OCI-LY3 (cell line): ENCODE results near the gene ARID3A.

Experiments used
- H2AFZ ChIP-seq: fragments of 200-600, 300-600 bp; shearing (Covaris generic); 2 replicates; pipeline ENCODE4 v1.6.0; 2014; ENCODE audit warnings: antibody characterized with exemption, low read depth, low read length
- H3K27ac ChIP-seq: fragments of 200-600, 300-600 bp; sonication (generic); 2 replicates; pipeline ENCODE4 v1.5.1; 2014; ENCODE audit warnings: mild to moderate bottlenecking, low read length, moderate library complexity, mixed read lengths
- H3K27me3 ChIP-seq: fragments of 200-600, 300-600 bp; sonication (generic); 2 replicates; pipeline ENCODE4 v1.6.1; 2014; ENCODE audit warnings: low read depth, low read length, mixed read lengths
- H3K36me3 ChIP-seq: fragments of 200-600, 300-600 bp; sonication (generic); replicated peaks from 2 replicates; pipeline ENCODE3; 2014; ENCODE audit warnings: low read depth, low read length, mixed read lengths
- H3K4me1 ChIP-seq: fragments of 300-600, 200-600 bp; sonication (generic); 2 replicates; pipeline ENCODE4 v1.6.1; 2014; ENCODE audit warnings: low read length, mixed read lengths
- H3K4me2 ChIP-seq: fragments of 200-600, 300-600 bp; sonication (generic); 2 replicates; pipeline ENCODE4 v1.6.1; 2014; ENCODE audit warnings: low read length, mixed read lengths
- H3K4me3 ChIP-seq: fragments of 300-600, 200-600 bp; sonication (generic); 2 replicates; pipeline ENCODE4 v1.5.1; 2014; ENCODE audit warnings: antibody characterized with exemption, mild to moderate bottlenecking, low read length, moderate library complexity
- H3K79me2 ChIP-seq: fragments of 300-600, 200-600 bp; shearing (Covaris generic); 2 replicates; pipeline ENCODE4 v1.6.1; 2014; ENCODE audit warnings: mild to moderate bottlenecking, low read length, mixed read lengths
- H3K9ac ChIP-seq: fragments of 300-600, 200-600 bp; shearing (Covaris generic); 2 replicates; pipeline ENCODE4 v1.6.0; 2014; ENCODE audit warnings: mild to moderate bottlenecking, low read length, moderate library complexity
- H3K9me3 ChIP-seq: fragments of 200-600, 300-600 bp; shearing (Covaris generic); 2 replicates; pipeline ENCODE4 v1.6.1; 2014; ENCODE audit warnings: low read length, mixed read lengths; ENCODE audit not compliant: insufficient read depth
- H4K20me1 ChIP-seq: fragments of 200-600, 300-600 bp; sonication (generic); 2 replicates; pipeline ENCODE4 v1.6.1; 2016; ENCODE audit warnings: low read length, mixed read lengths; ENCODE audit not compliant: insufficient read depth
- CTCF ChIP-seq: fragments of 200-600, 300-600 bp; sonication (generic); IDR thresholded peaks from 2 replicates; pipeline ENCODE4 v1.5.1; 2014; ENCODE audit warnings: antibody characterized with exemption, low read length, low read depth
- EZH2phosphoT487 ChIP-seq: fragments of 200-600 bp; shearing (Covaris generic); IDR thresholded peaks from 2 replicates; pipeline ENCODE4 v1.6.1; 2018; ENCODE audit warnings: antibody characterized with exemption, mixed run types, low read depth

The ARID3A gene

GRCh38 chr19:942133-942645 lies 16.4 kb downstream of the ARID3A start:
- no peaks in the 10 kb centered on the region for H3K27me3 ChIP-seq
- no peak overlapping the region for H3K27ac ChIP-seq
- H3K79me2 ChIP-seq, result peaks cover 78% of the 10 kb centered on the region
- H2AFZ ChIP-seq, result no peak overlapping the region
- peaks cover 50% of the 10 kb centered on the region for H3K4me1 ChIP-seq
- TF ChIP-seq EZH2phosphoT487, result no peak
- TF ChIP-seq CTCF, result no peak
- H3K9ac ChIP-seq, result no peak overlapping the region
- peaks cover 47% of the 10 kb centered on the region for H3K36me3 ChIP-seq
- no peak overlapping the region for H3K4me2 ChIP-seq
- peaks cover 2% of the 10 kb centered on the region; the same call in 1 of the 2 replicates for H3K9me3 ChIP-seq
- H4K20me1 ChIP-seq, result peaks cover 43% of the 10 kb centered on the region
- no peak overlapping the region for H3K4me3 ChIP-seq

- peaks cover 42% of the 10 kb centered on the region for H3K36me3 ChIP-seq
Observed at GRCh38 chr19:943551-944170, 17.8 kb downstream of the ARID3A start.

GRCh38 chr19:944171-944567 lies 18.3 kb downstream of the ARID3A start:
- H3K36me3 ChIP-seq, result peaks cover 42% of the 10 kb centered on the region
- H3K27ac ChIP-seq, result no peak overlapping the region
- no peaks in the 10 kb centered on the region for H3K9me3 ChIP-seq
- H3K4me1 ChIP-seq, result peaks cover 57% of the 10 kb centered on the region
- H3K79me2 ChIP-seq, result peaks cover 73% of the 10 kb centered on the region
- H4K20me1 ChIP-seq, result peaks cover 33% of the 10 kb centered on the region
- no peak overlapping the region for H3K4me2 ChIP-seq
- H3K4me3 ChIP-seq, result no peak overlapping the region
- no peak for TF ChIP-seq CTCF
- TF ChIP-seq EZH2phosphoT487, result no peak
- no peak overlapping the region for H3K9ac ChIP-seq
- no peaks in the 10 kb centered on the region for H3K27me3 ChIP-seq
- no peak overlapping the region for H2AFZ ChIP-seq

More at GRCh38 chr19:943551-944170, 17.8 kb downstream of the ARID3A start:
- Histone ChIP-seq H3K4me2 (no peak overlapping the region), H3K79me2 (peaks cover 72% of the 10 kb centered on the region), H4K20me1 (peaks cover 33% of the 10 kb centered on the region), H2AFZ (no peak overlapping the region), H3K9me3 (no peaks in the 10 kb centered on the region), H3K9ac (no peak overlapping the region), H3K27me3 (no peaks in the 10 kb centered on the region), H3K27ac (no peak overlapping the region), H3K4me3 (no peak overlapping the region), H3K4me1 (peaks cover 51% of the 10 kb centered on the region)
- TF ChIP-seq CTCF, result no peak
- no peak for TF ChIP-seq EZH2phosphoT487

- Histone ChIP-seq H3K4me1 (peaks cover 57% of the 10 kb centered on the region), H3K4me3 (no peak overlapping the region), H3K4me2 (no peak overlapping the region), H3K36me3 (peaks cover 36% of the 10 kb centered on the region), H4K20me1 (peaks cover 29% of the 10 kb centered on the region), H3K9ac (no peak overlapping the region), H3K27me3 (no peaks in the 10 kb centered on the region), H2AFZ (no peak overlapping the region), H3K79me2 (peaks cover 67% of the 10 kb centered on the region), H3K27ac (no peak overlapping the region), H3K9me3 (no peaks in the 10 kb centered on the region)
- TF ChIP-seq CTCF (no peak), EZH2phosphoT487 (no peak)
Observed at GRCh38 chr19:944663-945241, 18.9 kb downstream of the ARID3A start.
